ENCODE data around the gene NUDCD3.

GRCh38 chr7:44374007-44374763 is 116.3 kb downstream of the NUDCD3 start:
- no peak for TF ChIP-seq CTCF (IDR thresholded peaks at IDR 0.05)
- TF ChIP-seq EZH2 (IDR thresholded peaks at IDR 0.05) = no peak
